Measurements from ENCODE around the gene ASTN2.

ASTN2 gene

GRCh38 chr9:117156144-117156688, 258.6 kb downstream of the ASTN2 start:
- DNase-seq: no peak

- no peak for DNase-seq
Observed at GRCh38 chr9:117153021-117153420, 261.8 kb downstream of the ASTN2 start.

GRCh38 chr9:117151716-117152115, 263.1 kb downstream of the ASTN2 start:
- DNase-seq: no peak

GRCh38 chr9:117149996-117150395, 264.9 kb downstream of the ASTN2 start:
- DNase-seq: no peak

GRCh38 chr9:117145811-117146490, 268.9 kb downstream of the ASTN2 start:
- no peak for DNase-seq

- no peak for DNase-seq
Observed at GRCh38 chr9:117145081-117145480, 269.8 kb downstream of the ASTN2 start.

GRCh38 chr9:117138231-117138630, 276.6 kb downstream of the ASTN2 start:
- DNase-seq: no peak

GRCh38 chr9:117136461-117136860, 278.4 kb downstream of the ASTN2 start:
- DNase-seq: no peak

GRCh38 chr9:117135501-117136098, 279.3 kb downstream of the ASTN2 start:
- no peak for DNase-seq

GRCh38 chr9:117134826-117135500, 279.9 kb downstream of the ASTN2 start:
- DNase-seq: no peak

- no peak for DNase-seq
Observed at GRCh38 chr9:117126871-117127270, 288.0 kb downstream of the ASTN2 start.

GRCh38 chr9:117125531-117125930, 289.3 kb downstream of the ASTN2 start:
- no peak for DNase-seq

GRCh38 chr9:117123729-117124128, 291.1 kb downstream of the ASTN2 start:
- no peak for DNase-seq

- no peak for DNase-seq
Observed at GRCh38 chr9:117122953-117123352, 291.9 kb downstream of the ASTN2 start.

- no peak for DNase-seq
Observed at GRCh38 chr9:117122102-117122501, 292.8 kb downstream of the ASTN2 start.

- DNase-seq: no peak
Observed at GRCh38 chr9:117121316-117121715, 293.5 kb downstream of the ASTN2 start.

- no peak for DNase-seq
Observed at GRCh38 chr9:117120061-117120460, 294.8 kb downstream of the ASTN2 start.

- DNase-seq: no peak
Observed at GRCh38 chr9:117116084-117116483, 298.8 kb downstream of the ASTN2 start.

GRCh38 chr9:117114768-117115167, 300.1 kb downstream of the ASTN2 start:
- no peak for DNase-seq

GRCh38 chr9:117104716-117105495, 310.0 kb downstream of the ASTN2 start:
- DNase-seq: no peak

GRCh38 chr9:117104206-117104605, 310.7 kb downstream of the ASTN2 start:
- DNase-seq: no peak

GRCh38 chr9:117103438-117104110, 311.3 kb downstream of the ASTN2 start:
- no peak for DNase-seq

GRCh38 chr9:117101008-117101407, 313.8 kb downstream of the ASTN2 start:
- no peak for DNase-seq
